Dedifferentiated amniotic fluid mesenchymal stem cell (primary cell): ENCODE data around the gene CARS1.

Source experiments
- DNase-seq: peaks from one replicate; pipeline ENCODE4 v3.0.0-alpha.2; 2016; ENCODE audit errors: extremely low spot score

The CARS1 gene

GRCh38 chr11:3060436-3061025 is 3.3 kb upstream of the CARS1 start:
- no peak for DNase-seq

GRCh38 chr11:3058753-3059664 is 1.8 kb upstream of the CARS1 start:
- peak; percentile 69 for DNase-seq

- DNase-seq = no peak
Observed at GRCh38 chr11:3056296-3057068, 741 bp downstream of the CARS1 start.

- no peak for DNase-seq
Observed at GRCh38 chr11:3055891-3056290, 1.3 kb downstream of the CARS1 start.

GRCh38 chr11:3052567-3052966 is 4.7 kb downstream of the CARS1 start:
- DNase-seq = no peak

- DNase-seq = no peak
Observed at GRCh38 chr11:3052109-3052479, 5.1 kb downstream of the CARS1 start.

GRCh38 chr11:3051196-3052108 is 5.8 kb downstream of the CARS1 start:
- no peak for DNase-seq

- DNase-seq = no peak
Observed at GRCh38 chr11:3050386-3051195, 6.6 kb downstream of the CARS1 start.

- DNase-seq = peak; percentile 96
Observed at GRCh38 chr11:3049430-3050243, 7.6 kb downstream of the CARS1 start.

GRCh38 chr11:3047637-3048036 is 9.6 kb downstream of the CARS1 start:
- DNase-seq = no peak

GRCh38 chr11:3046641-3047040 is 10.6 kb downstream of the CARS1 start:
- DNase-seq = no peak

GRCh38 chr11:3046190-3046589 is 11.0 kb downstream of the CARS1 start:
- no peak for DNase-seq

- no peak for DNase-seq
Observed at GRCh38 chr11:3044915-3045314, 12.3 kb downstream of the CARS1 start.

GRCh38 chr11:3044004-3044403 is 13.2 kb downstream of the CARS1 start:
- DNase-seq = no peak

- DNase-seq = no peak
Observed at GRCh38 chr11:3043315-3043871, 13.8 kb downstream of the CARS1 start.

- no peak for DNase-seq
Observed at GRCh38 chr11:3042496-3043314, 14.5 kb downstream of the CARS1 start.

- no peak for DNase-seq
Observed at GRCh38 chr11:3041699-3042441, 15.4 kb downstream of the CARS1 start.

GRCh38 chr11:3040881-3041280 is 16.3 kb downstream of the CARS1 start:
- no peak for DNase-seq
